Stimulated activated CD4-positive, alpha-beta T cell treated with anti-CD3 and anti-CD28 coated beads, Interleukin-1b, Interleukin-23, amount 100 ng/mL, for 1 hour (primary cell): ENCODE data around the gene DEFB131B.
"Not testable (repeated sequence)": the region's sequence is repeated elsewhere in the genome, so short reads cannot be mapped to it uniquely, and the experiment has no call there.

Source experiments
- DNase-seq, 2 donors: peaks; one replicate each; pipeline ENCODE4 v3.0.0-alpha.2; 2020; ENCODE audit warnings: low read depth in 2 of 2

The DEFB131B gene

GRCh38 chr11:71911321-71911985, 33.2 kb downstream of the DEFB131B start:
- DNase-seq: peak in 1 of 2 donors; percentile 47

- not testable (repeated sequence) for DNase-seq
Observed at GRCh38 chr11:71911986-71912340, 33.7 kb downstream of the DEFB131B start.

- no peak for DNase-seq
Observed at GRCh38 chr11:71913756-71914526, 35.7 kb downstream of the DEFB131B start.

- no peak for DNase-seq
Observed at GRCh38 chr11:71914617-71915189, 36.5 kb downstream of the DEFB131B start.

GRCh38 chr11:71917646-71918140, 39.4 kb downstream of the DEFB131B start:
- DNase-seq: no peak

- DNase-seq: peak; percentile 23 to 29
Observed at GRCh38 chr11:71927820-71928736, 49.8 kb downstream of the DEFB131B start, which contains the start of gene XNDC1N. Gene XNDC1N (minus strand): TSS chr11:71928594. CDS start chr11:71923353, 5,241 bp downstream.

- peak; percentile 86 to 94 for DNase-seq
Observed at GRCh38 chr11:71928737-71929443, 50.6 kb downstream of the DEFB131B start, which contains the start of gene RNF121. Gene RNF121 (plus strand): TSS chr11:71929046. CDS start chr11:71929062, 16 bp downstream.

- no peak for DNase-seq
Observed at GRCh38 chr11:71929491-71929890, 51.2 kb downstream of the DEFB131B start.

GRCh38 chr11:71930556-71931244, 52.4 kb downstream of the DEFB131B start:
- no peak for DNase-seq

GRCh38 chr11:71931245-71931602, 53.0 kb downstream of the DEFB131B start:
- DNase-seq: no peak

GRCh38 chr11:71933141-71933933, 55.1 kb downstream of the DEFB131B start:
- no peak for DNase-seq
